IMR-90 (cell line): ENCODE data around the gene SEZ6L2. TPM values are rescaled to one million over a fixed set of nuclear protein-coding genes. Genes with fewer than 3 reads are reported as not detected.

ENCODE experiments used
- ATAC-seq: fragments of 200-7000 bp; cut with Tn5 transposase; 2 replicates; pipeline ENCODE4 v1.9.1; 2020; ENCODE audit warnings: low read depth, mild to moderate bottlenecking, moderate library complexity
- BruUV-seq: library from RNA; stranded (reverse); fragments of 400-500 nt; replicated peaks from 2 replicates; lab custom pipeline; 2021; lab: Mats Ljungman, UMichigan
- CTCF ChIA-PET: fragments of 300-600 bp; formaldehyde crosslinking; extraction: SDS; loops from one replicate; lab custom pipeline; 2021; ENCODE audit warnings: antibody characterized with exemption; lab: Yijun Ruan, JAX
- POLR2A ChIA-PET: fragments of 300-600 bp; sonication (Branson Sonifier 250); formaldehyde crosslinking; loops from one replicate; lab custom pipeline; 2022; ENCODE audit warnings: antibody characterized with exemption; ENCODE audit not compliant: unreplicated experiment; lab: Charles Lee
- DNase-seq: peaks from one replicate; pipeline ENCODE4 v3.0.0; 2013
- H2AFZ ChIP-seq: replicated peaks from 2 replicates; pipeline ENCODE3; 2013; ENCODE audit warnings: low read length, mild to moderate bottlenecking; ENCODE audit not compliant: poor library complexity
- H2AK5ac ChIP-seq: 2 replicates; pipeline ENCODE4 v1.6.1; 2013; ENCODE audit warnings: low read depth, low read length, inconsistent platforms
- H2AK9ac ChIP-seq: replicated peaks from 2 replicates; pipeline ENCODE3; 2013; ENCODE audit warnings: mild to moderate bottlenecking, low read depth, low read length, moderate library complexity; ENCODE audit not compliant: poor library complexity
- H2BK120ac ChIP-seq: 2 replicates; pipeline ENCODE4 v1.6.1; 2013; ENCODE audit warnings: low read depth, low read length, inconsistent platforms
- H2BK15ac ChIP-seq: 3 replicates; pipeline ENCODE4 v1.6.1; 2013; ENCODE audit warnings: low read depth, low read length, inconsistent platforms
- H2BK20ac ChIP-seq: 2 replicates; pipeline ENCODE4 v1.6.1; 2013; ENCODE audit warnings: low read depth, mild to moderate bottlenecking, inconsistent platforms, low read length, moderate library complexity
- H2BK5ac ChIP-seq: 2 replicates; pipeline ENCODE4 v1.6.1; 2013; ENCODE audit warnings: mild to moderate bottlenecking, low read depth, low read length, inconsistent platforms; ENCODE audit not compliant: poor library complexity, severe bottlenecking
- H3K14ac ChIP-seq: replicated peaks from 2 replicates; pipeline ENCODE4 v1.6.1; 2013; ENCODE audit warnings: low read depth, low read length, inconsistent platforms
- H3K18ac ChIP-seq: 2 replicates; pipeline ENCODE4 v1.6.1; 2013; ENCODE audit warnings: low read depth, low read length, control low read depth
- H3K23ac ChIP-seq: 2 replicates; pipeline ENCODE4 v1.6.1; 2013; ENCODE audit warnings: low read depth, low read length, inconsistent platforms
- H3K27ac ChIP-seq: 2 replicates; pipeline ENCODE4 v1.5.1; 2013; ENCODE audit warnings: mild to moderate bottlenecking, control low read depth, low read length; ENCODE audit not compliant: insufficient read depth
- H3K27me3 ChIP-seq: 2 replicates; pipeline ENCODE4 v1.6.1; 2013; ENCODE audit warnings: low read length; ENCODE audit not compliant: control insufficient read depth, insufficient read depth
- H3K36me3 ChIP-seq: 2 replicates; pipeline ENCODE4 v1.6.1; 2013; ENCODE audit warnings: low read length, mixed read lengths; ENCODE audit not compliant: control insufficient read depth, insufficient read depth
- H3K4ac ChIP-seq: 2 replicates; pipeline ENCODE4 v1.6.1; 2013; ENCODE audit warnings: low read depth, low read length, inconsistent platforms
- H3K4me1 ChIP-seq: 2 replicates; pipeline ENCODE4 v1.6.1; 2013; ENCODE audit warnings: low read length, mixed read lengths; ENCODE audit not compliant: control insufficient read depth, insufficient read depth
- H3K4me2 ChIP-seq: 2 replicates; pipeline ENCODE4 v1.6.1; 2013; ENCODE audit warnings: low read depth, mild to moderate bottlenecking, control low read depth, low read length, moderate library complexity
- H3K4me3 ChIP-seq: 2 replicates; pipeline ENCODE4 v1.5.1; 2013; ENCODE audit warnings: low read depth, mild to moderate bottlenecking, control low read depth, low read length, moderate library complexity; ENCODE audit not compliant: insufficient read depth
- H3K56ac ChIP-seq: 2 replicates; pipeline ENCODE4 v1.6.1; 2013; ENCODE audit warnings: low read length, inconsistent platforms; ENCODE audit not compliant: insufficient read depth; ENCODE audit errors: extremely low read depth
- H3K79me1 ChIP-seq, 2 experiments: 2 replicates each; pipeline ENCODE4 v1.6.1; 2013; ENCODE audit warnings: low read length in 2 of 2, inconsistent platforms in 1 of 2, low read depth in 1 of 2
- H3K9ac ChIP-seq: 2 replicates; pipeline ENCODE4 v1.6.1; 2013; ENCODE audit warnings: low read depth, low read length, control low read depth
- H3K9me1 ChIP-seq: 2 replicates; pipeline ENCODE4 v1.6.1; 2013; ENCODE audit warnings: low read length, inconsistent platforms; ENCODE audit not compliant: insufficient read depth
- H3K9me3 ChIP-seq: 2 replicates; pipeline ENCODE4 v1.6.1; 2013; ENCODE audit warnings: low read length; ENCODE audit not compliant: control insufficient read depth, insufficient read depth
- H4K20me1 ChIP-seq: 2 replicates; pipeline ENCODE4 v1.6.1; 2013; ENCODE audit warnings: low read length, inconsistent platforms; ENCODE audit not compliant: insufficient read depth
- H4K5ac ChIP-seq: 2 replicates; pipeline ENCODE4 v1.6.1; 2013; ENCODE audit warnings: mild to moderate bottlenecking, low read depth, low read length, control low read depth
- H4K8ac ChIP-seq, 2 experiments: 2 replicates each; pipeline ENCODE4 v1.6.1; 2013; ENCODE audit warnings: low read depth in 2 of 2, low read length in 2 of 2, control low read depth in 1 of 2, inconsistent platforms in 1 of 2
- H4K91ac ChIP-seq: 2 replicates; pipeline ENCODE4 v1.6.1; 2013; ENCODE audit warnings: low read depth, low read length, inconsistent platforms; ENCODE audit not compliant: insufficient read depth
- BHLHE40 ChIP-seq: fragments of 150-350 bp; IDR thresholded peaks from 2 replicates; pipeline ENCODE4 v1.6.1; 2016; ENCODE audit warnings: mild to moderate bottlenecking, low read depth, low read length
- CEBPB ChIP-seq: IDR thresholded peaks from 2 replicates; pipeline ENCODE4 v1.6.1; 2012; ENCODE audit warnings: low read depth, low read length, improper control_type of control experiment
- CHD1 ChIP-seq: IDR thresholded peaks from 2 replicates; pipeline ENCODE4 v1.6.1; 2012; ENCODE audit warnings: low read depth, low read length, improper control_type of control experiment
- CTCF ChIP-seq: conservative IDR thresholded peaks from 2 replicates; pipeline ENCODE4 v1.5.1; 2012; ENCODE audit warnings: mild to moderate bottlenecking, low read depth, low read length, improper control_type of control experiment
- ELK1 ChIP-seq: fragments of 150-350 bp; IDR thresholded peaks from 2 replicates; pipeline ENCODE4 v1.6.1; 2016; ENCODE audit warnings: low read depth, mild to moderate bottlenecking, low read length, moderate library complexity, borderline replicate concordance
- FOS ChIP-seq: fragments of 150-350 bp; IDR thresholded peaks from 2 replicates; pipeline ENCODE4 v1.6.1; 2016; ENCODE audit warnings: low read depth, low read length
- MAFK ChIP-seq: IDR thresholded peaks from 2 replicates; pipeline ENCODE4 v1.6.1; 2012; ENCODE audit warnings: low read depth, low read length, improper control_type of control experiment
- MAZ ChIP-seq: IDR thresholded peaks from 2 replicates; pipeline ENCODE4 v1.6.1; 2012; ENCODE audit warnings: low read depth, mild to moderate bottlenecking, low read length, improper control_type of control experiment, moderate library complexity, borderline replicate concordance
- MXI1 ChIP-seq: IDR thresholded peaks from 2 replicates; pipeline ENCODE4 v1.6.1; 2012; ENCODE audit warnings: low read depth, mild to moderate bottlenecking, low read length, moderate library complexity, borderline replicate concordance
- NFE2L2 ChIP-seq: fragments of 150-350 bp; IDR thresholded peaks from 2 replicates; pipeline ENCODE4 v1.6.1; 2016; ENCODE audit warnings: low read depth, mild to moderate bottlenecking, low read length
- POLR2A ChIP-seq: IDR thresholded peaks from 2 replicates; pipeline ENCODE4 v1.6.1; 2012; ENCODE audit warnings: mild to moderate bottlenecking, low read depth, low read length
- RAD21 ChIP-seq: IDR thresholded peaks from 2 replicates; pipeline ENCODE4 v1.6.1; 2012; ENCODE audit warnings: low read length, improper control_type of control experiment
- RCOR1 ChIP-seq: IDR thresholded peaks from 2 replicates; pipeline ENCODE4 v1.6.1; 2012; ENCODE audit warnings: mild to moderate bottlenecking, low read length, improper control_type of control experiment; ENCODE audit not compliant: insufficient replicate concordance
- RFX5 ChIP-seq: IDR thresholded peaks from 2 replicates; pipeline ENCODE4 v1.8.0; 2012; ENCODE audit warnings: low read depth, mild to moderate bottlenecking, low read length, moderate library complexity
- SMC3 ChIP-seq: fragments of 150-350 bp; IDR thresholded peaks from 2 replicates; pipeline ENCODE4 v1.6.1; 2016; ENCODE audit warnings: low read depth, mild to moderate bottlenecking, antibody characterized with exemption, low read length, moderate library complexity
- USF2 ChIP-seq: fragments of 150-350 bp; IDR thresholded peaks from 2 replicates; pipeline ENCODE4 v1.6.1; 2017; ENCODE audit warnings: mild to moderate bottlenecking, antibody characterized with exemption, low read length, low read depth
- WGBS, 2 experiments: methylation state at CpG; one replicate each; pipeline versions ENCODE4 v1.1.5 to v1.1.7; 2013; ENCODE audit warnings: missing lambda C conversion rate in 2 of 2; ENCODE audit not compliant: insufficient read length in 1 of 2; ENCODE audit errors: extremely low coverage in 2 of 2; 5-methylcytosine and 5-hydroxymethylcytosine counted together
- dilution Hi-C: fragments of 300-500 bp; cut with HindIII; formaldehyde crosslinking; loops from one replicate; pipeline ENCODE4 v1.14.3; 2018; ENCODE audit warnings: low sequenced_read_pairs; ENCODE audit not compliant: unreplicated experiment
- in situ Hi-C: fragments of 300-500 bp; cut with MboI; formaldehyde crosslinking; loops from 3 replicates; pipeline ENCODE4 v1.14.3; 2019; ENCODE audit warnings: low sequenced_read_pairs, inconsistent platforms, mixed read lengths
- intact Hi-C: fragments of 100-400 bp; cut with micrococcal nuclease; formaldehyde crosslinking; loops from 2 replicates; pipeline ENCODE4 v1.10.0; 2022
- polyA plus RNA-seq, 3 experiments: library from polyadenylated mRNA; depleted of rRNA; stranded (reverse); fragments of >200 nt; gene quantifications; 2 replicates each; pipeline ENCODE4 v1.2.3, GENCODE V29; 2012; ENCODE audit warnings: low replicate concordance in 1 of 3
- total RNA-seq: library from RNA; depleted of rRNA; stranded (reverse); fragments of >200 nt; gene quantifications from 2 replicates; pipeline ENCODE4 v1.2.3, GENCODE V29; 2012

Gene SEZ6L2
- total and polyA plus RNA-seq, 2 of the 4 experiments (the other 2 are of a cell fraction) = 0.72 to 10.5 TPM

GRCh38 chr16:29858149-29858849 is 41.1 kb downstream of the SEZ6L2 start:
- intact Hi-C loops = no loop called here
- H2BK20ac ChIP-seq = no peak overlapping the region
- no peak overlapping the region for H4K5ac ChIP-seq
- H4K20me1 ChIP-seq = no peaks in the 10 kb centered on the region; the same call in 1 of the 2 replicates
- no peak overlapping the region for H2BK120ac ChIP-seq
- no peak overlapping the region for H2BK5ac ChIP-seq
- H3K4me3 ChIP-seq = no peak overlapping the region
- in situ Hi-C loops = no loop called here
- dilution Hi-C loops = no loop called here
- no peak overlapping the region for H3K4ac ChIP-seq
- H3K9ac ChIP-seq = no peak overlapping the region
- H4K91ac ChIP-seq = no peak overlapping the region
- H2BK15ac ChIP-seq = no peak overlapping the region
- H4K8ac ChIP-seq = no peak overlapping the region
- no peak overlapping the region for H3K14ac ChIP-seq
- no peak overlapping the region for H2AFZ ChIP-seq
- no peak overlapping the region for H3K4me2 ChIP-seq
- H3K23ac ChIP-seq = no peak overlapping the region
- ChIA-PET POLR2A (no interaction called here), CTCF (interaction anchor here (1.9 kb wide), 1 partner anchor 10 kb away, joined by 6 read pairs; no protein-coding TSS in a partner anchor)
- no TSS peak for BruUV-seq
- H3K36me3 ChIP-seq = peaks cover 22% of the 10 kb centered on the region
- no peak overlapping the region for H2AK9ac ChIP-seq
- no peak for DNase-seq
- no peaks in the 10 kb centered on the region for H3K9me3 ChIP-seq
- WGBS, 2 experiments = no CpG with 5 or more reads among the region's 10 CpGs
- peaks cover 9% of the 10 kb centered on the region for H3K9me1 ChIP-seq
- no peak overlapping the region for H3K27ac ChIP-seq
- H3K27me3 ChIP-seq = no peaks in the 10 kb centered on the region
- no peak overlapping the region for H2AK5ac ChIP-seq
- H3K79me1 ChIP-seq = peaks cover 7 to 30% of the 10 kb centered on the region in 2 experiments; a peak in 3 of 4 replicates
- peaks cover 4% of the 10 kb centered on the region; the same call in 1 of the 2 replicates for H3K4me1 ChIP-seq
- no peak overlapping the region for H3K56ac ChIP-seq
- H3K18ac ChIP-seq = no peak overlapping the region
- no peak for ATAC-seq
- TF ChIP-seq FOS = no peak
- TF ChIP-seq RAD21 = no peak
- no peak for TF ChIP-seq USF2
- TF ChIP-seq POLR2A = no peak
- TF ChIP-seq CHD1 = no peak
- no peak for TF ChIP-seq BHLHE40
- TF ChIP-seq MXI1 = no peak
- TF ChIP-seq CTCF = no peak
- TF ChIP-seq MAFK = no peak
- no peak for TF ChIP-seq RFX5
- no peak for TF ChIP-seq SMC3
- no peak for TF ChIP-seq RCOR1
- TF ChIP-seq ELK1 = no peak
- no peak for TF ChIP-seq NFE2L2
- no peak for TF ChIP-seq CEBPB
- no peak for TF ChIP-seq MAZ
